GM23338 (cell line): ENCODE data around the gene DYRK1A. TPM values are rescaled to one million over a fixed set of nuclear protein-coding genes. Genes with fewer than 3 reads are reported as not detected.

ENCODE experiments used
- ATAC-seq: fragments of 200-7000 bp; cut with Tn5 transposase; 3 replicates; pipeline ENCODE4 v1.9.1; 2020
- DNase-seq: peaks from one replicate; pipeline ENCODE4 v3.0.0-alpha.2; 2015; ENCODE audit warnings: low spot score
- H2AFZ ChIP-seq: fragments of 200-600 bp; sonication (generic); 2 replicates; pipeline ENCODE4 v1.8.0; 2016; ENCODE audit warnings: antibody characterized with exemption, mild to moderate bottlenecking, moderate library complexity
- H3F3A ChIP-seq: fragments of 200-600 bp; sonication (generic); replicated peaks from 2 replicates; pipeline ENCODE4 v1.8.0; 2017; ENCODE audit warnings: antibody characterized with exemption, mixed run types, low read depth
- H3K27ac ChIP-seq: fragments of 200-600 bp; sonication (generic); 2 replicates; pipeline ENCODE4 v1.6.1; 2016; ENCODE audit warnings: low read depth
- H3K27me3 ChIP-seq: fragments of 200-600 bp; sonication (generic); 2 replicates; pipeline ENCODE4 v1.8.0; 2016; ENCODE audit warnings: mild to moderate bottlenecking, mixed run types, moderate library complexity; ENCODE audit not compliant: insufficient read depth
- H3K36me3 ChIP-seq: fragments of 200-600 bp; sonication (generic); 2 replicates; pipeline ENCODE4 v1.8.0; 2016; ENCODE audit warnings: mild to moderate bottlenecking; ENCODE audit not compliant: insufficient read depth
- H3K4me1 ChIP-seq: fragments of 200-600 bp; sonication (generic); 2 replicates; pipeline ENCODE4 v1.8.0; 2016; ENCODE audit warnings: mild to moderate bottlenecking, moderate library complexity; ENCODE audit not compliant: insufficient read depth
- H3K4me2 ChIP-seq: fragments of 200-600 bp; sonication (generic); 2 replicates; pipeline ENCODE4 v1.7.1; 2017; ENCODE audit warnings: mixed run types
- H3K4me3 ChIP-seq: fragments of 200-600 bp; sonication (generic); 2 replicates; pipeline ENCODE4 v1.6.1; 2016; ENCODE audit warnings: mixed run types
- H3K79me2 ChIP-seq: fragments of 200-600 bp; sonication (generic); replicated peaks from 2 replicates; pipeline ENCODE4 v1.8.0; 2017; ENCODE audit warnings: mild to moderate bottlenecking; ENCODE audit not compliant: insufficient read depth
- H3K9me2 ChIP-seq: fragments of 200-600 bp; sonication (generic); 2 replicates; pipeline ENCODE4 v1.8.0; 2017; ENCODE audit not compliant: insufficient read depth
- H4K20me1 ChIP-seq: fragments of 200-600 bp; sonication (generic); replicated peaks from 2 replicates; pipeline ENCODE4 v1.8.0; 2017; ENCODE audit warnings: mild to moderate bottlenecking; ENCODE audit not compliant: insufficient read depth
- H3K27ac Mint-ChIP-seq: 2 replicates; pipeline ENCODE4 v1.8.0; 2020; ENCODE audit warnings: inconsistent platforms, mild to moderate bottlenecking, moderate library complexity, mixed read lengths
- H3K27me3 Mint-ChIP-seq: 3 replicates; pipeline ENCODE4 v1.8.0; 2022; ENCODE audit warnings: low read depth, mild to moderate bottlenecking, moderate library complexity, mixed read lengths, inconsistent platforms; ENCODE audit not compliant: insufficient read depth, poor library complexity
- H3K36me3 Mint-ChIP-seq: 3 replicates; pipeline ENCODE4 v1.8.0; 2021; ENCODE audit warnings: low read depth, mild to moderate bottlenecking, inconsistent platforms, moderate library complexity, mixed read lengths
- H3K4me1 Mint-ChIP-seq: 3 replicates; pipeline ENCODE4 v1.8.0; 2020; ENCODE audit warnings: mild to moderate bottlenecking, inconsistent platforms, mixed read lengths
- H3K4me3 Mint-ChIP-seq: 3 replicates; pipeline ENCODE4 v1.8.0; 2021; ENCODE audit warnings: moderate library complexity, mild to moderate bottlenecking, inconsistent platforms, mixed read lengths
- H3K9me3 Mint-ChIP-seq: 3 replicates; pipeline ENCODE4 v1.8.0; 2020; ENCODE audit warnings: moderate library complexity, mild to moderate bottlenecking, inconsistent platforms, mixed read lengths
- CREB1 ChIP-seq: fragments of 250-450 bp; sonication (Bioruptor Pico); IDR thresholded peaks from 2 replicates; pipeline ENCODE4 v1.5.0; 2020; ENCODE audit warnings: low read depth, mild to moderate bottlenecking, moderate library complexity
- EZH2 ChIP-seq: fragments of 200-600 bp; sonication (generic); IDR thresholded peaks from one replicate; pipeline ENCODE4 v1.8.0; 2017; ENCODE audit warnings: antibody characterized with exemption, mild to moderate bottlenecking, low read depth; ENCODE audit not compliant: unreplicated experiment
- EZH2phosphoT487 ChIP-seq: fragments of 200-600 bp; sonication (generic); IDR thresholded peaks from one replicate; pipeline ENCODE4 v1.8.1; 2018; ENCODE audit warnings: antibody characterized with exemption; ENCODE audit not compliant: unreplicated experiment
- JUNB ChIP-seq: IDR thresholded peaks from one replicate; pipeline ENCODE4 v1.6.1; 2016; ENCODE audit warnings: antibody characterized with exemption; ENCODE audit not compliant: unreplicated experiment
- NANOG ChIP-seq: IDR thresholded peaks from 2 replicates; pipeline ENCODE4 v1.6.1; 2016; ENCODE audit warnings: antibody characterized with exemption, borderline replicate concordance
- POLR2AphosphoS5 ChIP-seq: IDR thresholded peaks from 2 replicates; pipeline ENCODE4 v1.6.1; 2016; ENCODE audit warnings: antibody characterized with exemption, low read depth
- REST ChIP-seq: IDR thresholded peaks from one replicate; pipeline ENCODE4 v1.6.1; 2018; ENCODE audit warnings: antibody characterized with exemption; ENCODE audit not compliant: unreplicated experiment
- STAT1 ChIP-seq: IDR thresholded peaks from one replicate; pipeline ENCODE4 v1.6.1; 2016; ENCODE audit warnings: antibody characterized with exemption; ENCODE audit not compliant: unreplicated experiment
- ZNF114 ChIP-seq: fragments of 250-450 bp; sonication (Bioruptor Pico); IDR thresholded peaks from 2 replicates; pipeline ENCODE4 v1.5.0; 2020; ENCODE audit warnings: mild to moderate bottlenecking, moderate library complexity
- ZNF331 ChIP-seq: fragments of 250-450 bp; sonication (Bioruptor Pico); IDR thresholded peaks from 2 replicates; pipeline ENCODE4 v1.5.0; 2020; ENCODE audit warnings: low read depth, mild to moderate bottlenecking, moderate library complexity
- polyA plus RNA-seq: library from polyadenylated mRNA; unstranded; fragments of >200 nt; fragmentation: Nextera tagmentation; extraction: Ambion mirVana; gene quantifications from 2 replicates; pipeline ENCODE4 v1.2.1, GENCODE V29; 2016
- total RNA-seq: library from RNA; depleted of rRNA; stranded (reverse); fragments of >200 nt; shearing (Covaris generic); gene quantifications from 2 replicates; pipeline ENCODE4 v1.2.3, GENCODE V29; 2014
- TF ChIP-seq, protein P1 (sequence below): fragments of 250-450 bp; sonication (Bioruptor Pico); IDR thresholded peaks from 2 replicates; pipeline ENCODE4 v1.5.0; 2020; ENCODE audit warnings: mild to moderate bottlenecking, moderate library complexity
- TF ChIP-seq, protein P2 (sequence below), 2 experiments: fragments of 200-600 bp in 1 of 2; sonication (generic) in 1 of 2; conservative IDR thresholded peaks; 2 replicates each; pipeline versions ENCODE4 v1.5.1 to v1.6.1; 2016 to 2017; ENCODE audit warnings: antibody characterized with exemption in 2 of 2, low read depth in 2 of 2, mild to moderate bottlenecking in 2 of 2, moderate library complexity in 1 of 2
- TF ChIP-seq, protein P3 (sequence below): IDR thresholded peaks from 2 replicates; pipeline ENCODE4 v1.6.1; 2016; ENCODE audit warnings: antibody characterized with exemption

Gene DYRK1A
- total and polyA plus RNA-seq, 2 experiments from 2014 or later = 10.3 to 84.7 TPM

- ATAC-seq = peak; percentile 50
- Histone ChIP-seq H3K27ac (no peak overlapping the region), H3K4me1 (peaks cover 45% of the 10 kb centered on the region), H2AFZ (no peak overlapping the region), H3F3A (no peaks in the 10 kb centered on the region), H3K79me2 (peaks cover 98% of the 10 kb centered on the region), H3K27me3 (no peaks in the 10 kb centered on the region), H3K4me2 (no peak overlapping the region), H4K20me1 (peaks cover 39% of the 10 kb centered on the region), H3K36me3 (no peaks in the 10 kb centered on the region), H3K4me3 (no peak overlapping the region), H3K9me2 (no peaks in the 10 kb centered on the region)
- H3K27ac Mint-ChIP-seq = peak overlapping the region; percentile 33; the same call in 1 of the 2 replicates
- peaks cover 29% of the 10 kb centered on the region for H3K36me3 Mint-ChIP-seq
- no peak for DNase-seq
- TF ChIP-seq STAT1 (no peak), NANOG (no peak), ZNF114 (CRISPR knock-in tag) (no peak), EZH2 (no peak), POLR2AphosphoS5 (no peak), EZH2phosphoT487 (no peak), REST (no peak), ZNF331 (CRISPR knock-in tag) (no peak), JUNB (no peak), CREB1 (CRISPR knock-in tag) (no peak)
- TF ChIP-seq, protein P1, sequence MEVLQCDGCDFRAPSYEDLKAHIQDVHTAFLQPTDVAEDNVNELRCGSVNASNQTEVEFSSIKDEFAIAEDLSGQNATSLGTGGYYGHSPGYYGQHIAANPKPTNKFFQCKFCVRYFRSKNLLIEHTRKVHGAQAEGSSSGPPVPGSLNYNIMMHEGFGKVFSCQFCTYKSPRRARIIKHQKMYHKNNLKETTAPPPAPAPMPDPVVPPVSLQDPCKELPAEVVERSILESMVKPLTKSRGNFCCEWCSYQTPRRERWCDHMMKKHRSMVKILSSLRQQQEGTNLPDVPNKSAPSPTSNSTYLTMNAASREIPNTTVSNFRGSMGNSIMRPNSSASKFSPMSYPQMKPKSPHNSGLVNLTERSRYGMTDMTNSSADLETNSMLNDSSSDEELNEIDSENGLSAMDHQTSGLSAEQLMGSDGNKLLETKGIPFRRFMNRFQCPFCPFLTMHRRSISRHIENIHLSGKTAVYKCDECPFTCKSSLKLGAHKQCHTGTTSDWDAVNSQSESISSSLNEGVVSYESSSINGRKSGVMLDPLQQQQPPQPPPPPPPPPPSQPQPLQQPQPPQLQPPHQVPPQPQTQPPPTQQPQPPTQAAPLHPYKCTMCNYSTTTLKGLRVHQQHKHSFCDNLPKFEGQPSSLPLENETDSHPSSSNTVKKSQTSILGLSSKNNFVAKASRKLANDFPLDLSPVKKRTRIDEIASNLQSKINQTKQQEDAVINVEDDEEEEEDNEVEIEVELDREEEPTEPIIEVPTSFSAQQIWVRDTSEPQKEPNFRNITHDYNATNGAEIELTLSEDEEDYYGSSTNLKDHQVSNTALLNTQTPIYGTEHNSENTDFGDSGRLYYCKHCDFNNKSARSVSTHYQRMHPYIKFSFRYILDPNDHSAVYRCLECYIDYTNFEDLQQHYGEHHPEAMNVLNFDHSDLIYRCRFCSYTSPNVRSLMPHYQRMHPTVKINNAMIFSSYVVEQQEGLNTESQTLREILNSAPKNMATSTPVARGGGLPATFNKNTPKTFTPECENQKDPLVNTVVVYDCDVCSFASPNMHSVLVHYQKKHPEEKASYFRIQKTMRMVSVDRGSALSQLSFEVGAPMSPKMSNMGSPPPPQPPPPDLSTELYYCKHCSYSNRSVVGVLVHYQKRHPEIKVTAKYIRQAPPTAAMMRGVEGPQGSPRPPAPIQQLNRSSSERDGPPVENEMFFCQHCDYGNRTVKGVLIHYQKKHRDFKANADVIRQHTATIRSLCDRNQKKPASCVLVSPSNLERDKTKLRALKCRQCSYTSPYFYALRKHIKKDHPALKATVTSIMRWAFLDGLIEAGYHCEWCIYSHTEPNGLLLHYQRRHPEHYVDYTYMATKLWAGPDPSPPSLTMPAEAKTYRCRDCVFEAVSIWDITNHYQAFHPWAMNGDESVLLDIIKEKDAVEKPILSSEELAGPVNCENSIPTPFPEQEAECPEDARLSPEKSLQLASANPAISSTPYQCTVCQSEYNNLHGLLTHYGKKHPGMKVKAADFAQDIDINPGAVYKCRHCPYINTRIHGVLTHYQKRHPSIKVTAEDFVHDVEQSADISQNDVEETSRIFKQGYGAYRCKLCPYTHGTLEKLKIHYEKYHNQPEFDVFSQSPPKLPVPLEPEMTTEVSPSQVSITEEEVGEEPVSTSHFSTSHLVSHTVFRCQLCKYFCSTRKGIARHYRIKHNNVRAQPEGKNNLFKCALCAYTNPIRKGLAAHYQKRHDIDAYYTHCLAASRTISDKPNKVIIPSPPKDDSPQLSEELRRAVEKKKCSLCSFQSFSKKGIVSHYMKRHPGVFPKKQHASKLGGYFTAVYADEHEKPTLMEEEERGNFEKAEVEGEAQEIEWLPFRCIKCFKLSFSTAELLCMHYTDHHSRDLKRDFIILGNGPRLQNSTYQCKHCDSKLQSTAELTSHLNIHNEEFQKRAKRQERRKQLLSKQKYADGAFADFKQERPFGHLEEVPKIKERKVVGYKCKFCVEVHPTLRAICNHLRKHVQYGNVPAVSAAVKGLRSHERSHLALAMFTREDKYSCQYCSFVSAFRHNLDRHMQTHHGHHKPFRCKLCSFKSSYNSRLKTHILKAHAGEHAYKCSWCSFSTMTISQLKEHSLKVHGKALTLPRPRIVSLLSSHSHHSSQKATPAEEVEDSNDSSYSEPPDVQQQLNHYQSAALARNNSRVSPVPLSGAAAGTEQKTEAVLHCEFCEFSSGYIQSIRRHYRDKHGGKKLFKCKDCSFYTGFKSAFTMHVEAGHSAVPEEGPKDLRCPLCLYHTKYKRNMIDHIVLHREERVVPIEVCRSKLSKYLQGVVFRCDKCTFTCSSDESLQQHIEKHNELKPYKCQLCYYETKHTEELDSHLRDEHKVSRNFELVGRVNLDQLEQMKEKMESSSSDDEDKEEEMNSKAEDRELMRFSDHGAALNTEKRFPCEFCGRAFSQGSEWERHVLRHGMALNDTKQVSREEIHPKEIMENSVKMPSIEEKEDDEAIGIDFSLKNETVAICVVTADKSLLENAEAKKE (CRISPR knock-in tag) = no peak
- TF ChIP-seq, protein P2, sequence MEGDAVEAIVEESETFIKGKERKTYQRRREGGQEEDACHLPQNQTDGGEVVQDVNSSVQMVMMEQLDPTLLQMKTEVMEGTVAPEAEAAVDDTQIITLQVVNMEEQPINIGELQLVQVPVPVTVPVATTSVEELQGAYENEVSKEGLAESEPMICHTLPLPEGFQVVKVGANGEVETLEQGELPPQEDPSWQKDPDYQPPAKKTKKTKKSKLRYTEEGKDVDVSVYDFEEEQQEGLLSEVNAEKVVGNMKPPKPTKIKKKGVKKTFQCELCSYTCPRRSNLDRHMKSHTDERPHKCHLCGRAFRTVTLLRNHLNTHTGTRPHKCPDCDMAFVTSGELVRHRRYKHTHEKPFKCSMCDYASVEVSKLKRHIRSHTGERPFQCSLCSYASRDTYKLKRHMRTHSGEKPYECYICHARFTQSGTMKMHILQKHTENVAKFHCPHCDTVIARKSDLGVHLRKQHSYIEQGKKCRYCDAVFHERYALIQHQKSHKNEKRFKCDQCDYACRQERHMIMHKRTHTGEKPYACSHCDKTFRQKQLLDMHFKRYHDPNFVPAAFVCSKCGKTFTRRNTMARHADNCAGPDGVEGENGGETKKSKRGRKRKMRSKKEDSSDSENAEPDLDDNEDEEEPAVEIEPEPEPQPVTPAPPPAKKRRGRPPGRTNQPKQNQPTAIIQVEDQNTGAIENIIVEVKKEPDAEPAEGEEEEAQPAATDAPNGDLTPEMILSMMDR (conservative IDR thresholded peaks at IDR 0.05; ENCODE audit: low read depth in 2 of 2) = no peak
- TF ChIP-seq, protein P3, sequence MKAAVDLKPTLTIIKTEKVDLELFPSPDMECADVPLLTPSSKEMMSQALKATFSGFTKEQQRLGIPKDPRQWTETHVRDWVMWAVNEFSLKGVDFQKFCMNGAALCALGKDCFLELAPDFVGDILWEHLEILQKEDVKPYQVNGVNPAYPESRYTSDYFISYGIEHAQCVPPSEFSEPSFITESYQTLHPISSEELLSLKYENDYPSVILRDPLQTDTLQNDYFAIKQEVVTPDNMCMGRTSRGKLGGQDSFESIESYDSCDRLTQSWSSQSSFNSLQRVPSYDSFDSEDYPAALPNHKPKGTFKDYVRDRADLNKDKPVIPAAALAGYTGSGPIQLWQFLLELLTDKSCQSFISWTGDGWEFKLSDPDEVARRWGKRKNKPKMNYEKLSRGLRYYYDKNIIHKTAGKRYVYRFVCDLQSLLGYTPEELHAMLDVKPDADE = no peak
- peaks cover 52% of the 10 kb centered on the region for H3K4me1 Mint-ChIP-seq
- peaks cover 9% of the 10 kb centered on the region for H3K9me3 Mint-ChIP-seq
- no peak overlapping the region for H3K4me3 Mint-ChIP-seq
- H3K27me3 Mint-ChIP-seq = peaks cover 2% of the 10 kb centered on the region
These were observed 55.8 kb downstream of the DYRK1A start for GRCh38 chr21:37422382-37422781.
